B cell (primary cell): ENCODE results near the gene ETS1. TPM values are rescaled to one million over a fixed set of nuclear protein-coding genes. Genes with fewer than 3 reads are reported as not detected.

Source experiments
- ATAC-seq: fragments of 200-7000 bp; cut with Tn5 transposase; one replicate; pipeline ENCODE4 v1.10.0; 2021; ENCODE audit warnings: low read depth, mild to moderate bottlenecking, moderate number of reproducible peaks, moderate library complexity
- CTCF ChIA-PET: fragments of 350-600 bp; sonication (Branson Sonifier 250); formaldehyde crosslinking; loops from one replicate; lab custom pipeline; 2021; ENCODE audit warnings: antibody characterized with exemption, inconsistent platforms; lab: Charles Lee
- POLR2A ChIA-PET: fragments of 350-600 bp; sonication (Branson Sonifier 250); formaldehyde crosslinking; loops from one replicate; lab custom pipeline; 2021; ENCODE audit warnings: antibody characterized with exemption; lab: Charles Lee
- DNase-seq: peaks from one replicate; pipeline ENCODE4 v3.0.0; 2013
- H2AFZ ChIP-seq: 2 replicates; pipeline ENCODE4 v1.6.1; 2012; ENCODE audit warnings: mild to moderate bottlenecking, low read depth, low read length; ENCODE audit not compliant: insufficient read depth, poor library complexity, severe bottlenecking
- H3K27ac ChIP-seq, 2 donors: 1 replicate in 1 of 2; 2 replicates in 1 of 2; pipeline ENCODE4 v1.5.1; 2012 to 2013; ENCODE audit warnings: low read length in 2 of 2, mild to moderate bottlenecking in 2 of 2, moderate library complexity in 1 of 2
- H3K27me3 ChIP-seq, 4 experiments: fragments of 200-600 bp in 1 of 4; sonication (generic) in 1 of 4; replicated peaks in 1 of 4; 1 replicate in 2 of 4; 2 replicates in 2 of 4; pipeline versions ENCODE4 v1.6.1 to v1.7.0; 2013 to 2016; ENCODE audit warnings: low read length in 3 of 4, mild to moderate bottlenecking in 2 of 4, mixed read lengths in 1 of 4, moderate library complexity in 1 of 4; ENCODE audit not compliant: insufficient read depth in 4 of 4, control insufficient read depth in 3 of 4; ENCODE audit errors: control extremely low read depth in 1 of 4
- H3K36me3 ChIP-seq, 2 experiments: replicated peaks in 1 of 2; 1 replicate in 1 of 2; 2 replicates in 1 of 2; pipeline versions ENCODE4 v1.6.1 to v1.7.1; 2013; ENCODE audit warnings: low read length in 1 of 2; ENCODE audit not compliant: insufficient read depth in 2 of 2, control insufficient read depth in 1 of 2; ENCODE audit errors: control extremely low read depth in 1 of 2, extremely low read depth in 1 of 2
- H3K4me1 ChIP-seq, 2 donors: fragments of 200-600 bp in 1 of 2; sonication (generic) in 1 of 2; 1 replicate in 1 of 2; 2 replicates in 1 of 2; pipeline versions ENCODE4 v1.5.1 to v1.6.1; 2013 to 2017; ENCODE audit warnings: low read length in 2 of 2; ENCODE audit not compliant: control insufficient read depth in 2 of 2, insufficient read depth in 2 of 2
- H3K4me2 ChIP-seq: replicated peaks from 2 replicates; pipeline ENCODE3; 2012; ENCODE audit warnings: mild to moderate bottlenecking, low read depth, low read length; ENCODE audit not compliant: poor library complexity, severe bottlenecking
- H3K4me3 ChIP-seq, 5 experiments: fragments of 200-600 bp in 1 of 5; sonication (generic) in 1 of 5; 1 replicate in 3 of 5; 2 replicates in 2 of 5; pipeline versions ENCODE4 v1.5.1 to v1.7.0; 2011 to 2016; ENCODE audit warnings: low read length in 4 of 5, mild to moderate bottlenecking in 4 of 5, low read depth in 2 of 5, control low read depth in 1 of 5, moderate library complexity in 1 of 5; ENCODE audit not compliant: insufficient read depth in 1 of 5; ENCODE audit errors: control extremely low read depth in 1 of 5, extremely low read depth in 1 of 5
- H3K79me2 ChIP-seq: fragments of 200-600 bp; sonication (generic); one replicate; pipeline ENCODE4 v1.6.0; 2016; ENCODE audit warnings: low read length; ENCODE audit not compliant: control insufficient read depth, insufficient read depth
- H3K9ac ChIP-seq: fragments of 200-600 bp; sonication (generic); 2 replicates; pipeline ENCODE4 v1.6.1; 2017; ENCODE audit warnings: mild to moderate bottlenecking, low read length, moderate library complexity
- H3K9me3 ChIP-seq, 3 donors: one replicate each; pipeline versions ENCODE4 v1.6.1 to v1.7.1; 2013; ENCODE audit warnings: low read length in 2 of 3; ENCODE audit not compliant: control insufficient read depth in 2 of 3, insufficient read depth in 1 of 3; ENCODE audit errors: control extremely low read depth in 1 of 3
- H4K20me1 ChIP-seq: 2 replicates; pipeline ENCODE4 v1.6.0; 2012; ENCODE audit warnings: mild to moderate bottlenecking, low read length; ENCODE audit not compliant: insufficient read depth, control insufficient read depth, poor library complexity, severe bottlenecking
- H3K27ac Mint-ChIP-seq: one replicate; pipeline ENCODE4 v1.8.0; 2021; ENCODE audit warnings: mixed read lengths
- H3K27me3 Mint-ChIP-seq: one replicate; pipeline ENCODE4 v1.8.0; 2021; ENCODE audit warnings: mixed read lengths
- H3K4me1 Mint-ChIP-seq: one replicate; pipeline ENCODE4 v1.8.0; 2021; ENCODE audit warnings: mixed read lengths
- H3K4me3 Mint-ChIP-seq: one replicate; pipeline ENCODE4 v1.8.0; 2021; ENCODE audit warnings: mixed read lengths
- H3K9me3 Mint-ChIP-seq: one replicate; pipeline ENCODE4 v1.8.0; 2022; ENCODE audit warnings: mixed read lengths; ENCODE audit not compliant: insufficient read depth
- EZH2 ChIP-seq: IDR thresholded peaks from 2 replicates; pipeline ENCODE4 v1.6.1; 2012; ENCODE audit warnings: borderline replicate concordance, low read depth, mild to moderate bottlenecking, moderate library complexity, low read length; ENCODE audit not compliant: insufficient read depth, poor library complexity, severe bottlenecking
- WGBS: methylation state at CpG from one replicate; pipeline ENCODE4 v1.1.5; 2013; ENCODE audit warnings: missing lambda C conversion rate; ENCODE audit not compliant: insufficient coverage; 5-methylcytosine and 5-hydroxymethylcytosine counted together
- intact Hi-C: fragments of 100-400 bp; cut with micrococcal nuclease; formaldehyde crosslinking; loops from one replicate; pipeline ENCODE4 v1.10.0; 2022
- polyA plus RNA-seq: library from polyadenylated mRNA; depleted of rRNA; stranded (reverse); fragments of >200 nt; gene quantifications from 2 replicates; pipeline ENCODE4 v1.2.3, GENCODE V29; 2012
- total RNA-seq, 2 donors: library from RNA; stranded (reverse); fragments of 120-200 nt in 1 of 2; gene quantifications; 1 replicate in 1 of 2; 2 replicates in 1 of 2; pipeline versions ENCODE4 v1.2.3 to v1.2.4, GENCODE V29; 2013 to 2022
- TF ChIP-seq, protein P1 (sequence below): fragments of 200-600 bp; IDR thresholded peaks from one replicate; pipeline ENCODE4 v1.8.0; 2022; ENCODE audit warnings: antibody characterized with exemption, mild to moderate bottlenecking

The ETS1 gene
- total and polyA plus RNA-seq, 2 donors (not counting 1 experiment from before 2014, with no cell fraction given) = 115 to 271 TPM

DNA sequence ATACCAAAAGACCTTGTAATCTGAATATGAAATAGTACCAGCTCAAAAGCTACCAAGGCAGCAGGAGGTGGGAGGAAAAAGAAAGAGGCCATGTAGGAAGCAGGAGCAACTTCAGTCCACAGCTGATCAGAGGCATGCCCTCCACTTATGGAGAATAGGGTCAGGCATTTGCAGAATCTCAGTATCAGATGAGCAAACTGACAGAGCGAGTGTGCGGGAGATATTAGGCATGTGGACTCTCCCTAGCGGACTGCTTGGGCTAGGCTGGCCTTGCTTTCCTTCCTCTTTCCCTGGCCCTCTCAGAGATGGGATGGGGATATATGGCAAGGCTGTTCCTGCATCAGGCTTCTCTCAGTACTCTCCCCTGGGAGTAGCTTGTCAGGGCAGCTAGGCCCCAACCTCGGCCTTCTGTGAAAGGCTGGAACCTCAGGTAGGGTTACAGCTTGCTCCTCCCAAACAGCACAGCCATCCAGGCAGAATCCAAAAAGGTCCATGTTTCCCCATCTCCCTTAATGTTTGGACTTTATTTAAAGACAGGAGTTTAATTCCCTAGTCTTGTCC lies 37.0 kb downstream of the ETS1 start:
- Histone ChIP-seq H3K36me3 (no peaks in the 10 kb centered on the region), H3K4me1 (peaks cover 71 to 78% of the 10 kb centered on the region in 2 donors), H4K20me1 (no peaks in the 10 kb centered on the region), H3K4me3 (no peak overlapping the region), H3K27me3 (no peaks in the 10 kb centered on the region), H3K4me2 (peak overlapping the region; percentile 77), H3K27ac (peak overlapping the region; percentile 92 to 93), H3K9ac (no peak overlapping the region), H2AFZ (peak overlapping the region; percentile 13), H3K9me3 (no peaks in the 10 kb centered on the region), H3K79me2 (peaks cover 18% of the 10 kb centered on the region)
- TF ChIP-seq, protein P1, sequence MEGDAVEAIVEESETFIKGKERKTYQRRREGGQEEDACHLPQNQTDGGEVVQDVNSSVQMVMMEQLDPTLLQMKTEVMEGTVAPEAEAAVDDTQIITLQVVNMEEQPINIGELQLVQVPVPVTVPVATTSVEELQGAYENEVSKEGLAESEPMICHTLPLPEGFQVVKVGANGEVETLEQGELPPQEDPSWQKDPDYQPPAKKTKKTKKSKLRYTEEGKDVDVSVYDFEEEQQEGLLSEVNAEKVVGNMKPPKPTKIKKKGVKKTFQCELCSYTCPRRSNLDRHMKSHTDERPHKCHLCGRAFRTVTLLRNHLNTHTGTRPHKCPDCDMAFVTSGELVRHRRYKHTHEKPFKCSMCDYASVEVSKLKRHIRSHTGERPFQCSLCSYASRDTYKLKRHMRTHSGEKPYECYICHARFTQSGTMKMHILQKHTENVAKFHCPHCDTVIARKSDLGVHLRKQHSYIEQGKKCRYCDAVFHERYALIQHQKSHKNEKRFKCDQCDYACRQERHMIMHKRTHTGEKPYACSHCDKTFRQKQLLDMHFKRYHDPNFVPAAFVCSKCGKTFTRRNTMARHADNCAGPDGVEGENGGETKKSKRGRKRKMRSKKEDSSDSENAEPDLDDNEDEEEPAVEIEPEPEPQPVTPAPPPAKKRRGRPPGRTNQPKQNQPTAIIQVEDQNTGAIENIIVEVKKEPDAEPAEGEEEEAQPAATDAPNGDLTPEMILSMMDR = no peak
- TF ChIP-seq EZH2 = no peak
- peak overlapping the region; percentile 99 for H3K27ac Mint-ChIP-seq
- H3K4me1 Mint-ChIP-seq = peaks cover 80% of the 10 kb centered on the region
- WGBS = 60% methylated on average over 2 of the region's 4 CpGs
- no peak for ATAC-seq
- DNase-seq = peak; percentile 31
- peak overlapping the region; percentile 85 for H3K4me3 Mint-ChIP-seq
- ChIA-PET POLR2A (interaction anchor here (0.5 to 3.3 kb wide), 7 partner anchors 14 to 262 kb away, joined by 3 to 13 read pairs (median 4); no protein-coding TSS in a partner anchor), CTCF (interaction anchor here (0.8 to 2.4 kb wide), 8 partner anchors 19 to 260 kb away, joined by 3 to 9 read pairs (median 5); no protein-coding TSS in a partner anchor)
- H3K9me3 Mint-ChIP-seq = no peaks in the 10 kb centered on the region
- H3K27me3 Mint-ChIP-seq = no peaks in the 10 kb centered on the region
- intact Hi-C loops = loop anchor here (5.0 kb wide), 2 partner anchors 207 to 292 kb away; no protein-coding TSS in a partner anchor

DNA sequence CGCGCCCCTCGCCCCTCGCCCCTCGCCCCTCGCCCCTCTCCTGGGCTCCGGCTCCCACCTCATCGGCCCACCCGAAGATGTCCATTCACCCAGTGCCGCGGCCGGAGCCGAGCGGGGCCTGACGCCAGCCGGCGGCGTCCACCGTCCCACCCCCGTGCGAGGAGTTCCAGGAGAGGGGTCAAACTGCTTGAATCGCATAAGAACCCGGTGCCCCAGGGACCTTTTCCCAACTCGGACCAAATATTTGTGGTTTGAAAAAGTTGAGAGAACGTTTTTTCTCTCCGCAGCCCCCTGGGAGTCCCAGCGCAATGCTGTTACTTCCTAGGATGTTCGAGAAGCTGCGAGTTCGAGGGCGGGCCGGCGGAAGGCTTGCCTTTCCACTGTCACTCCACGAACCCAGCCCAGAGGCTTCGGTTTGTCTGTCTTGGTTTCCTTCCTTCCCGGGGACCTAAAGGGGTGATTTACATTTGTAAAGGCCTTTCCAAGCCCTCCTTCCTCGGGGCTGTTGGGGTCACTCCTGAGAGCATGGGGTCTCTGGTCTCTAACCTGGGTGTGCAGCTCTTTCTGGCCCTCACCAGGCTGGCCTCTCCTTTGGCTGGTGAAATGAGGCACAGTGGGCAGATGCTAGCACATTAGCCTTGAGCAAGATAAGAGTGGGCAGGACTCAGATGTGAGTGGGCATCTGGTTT lies 38.0 kb downstream of the ETS1 start:
- Histone ChIP-seq H3K4me2 (peak overlapping the region; percentile 93), H3K4me3 (peak overlapping the region in 4 of 5 experiments; percentile 44 to 76 (median 64)), H3K36me3 (no peaks in the 10 kb centered on the region), H3K79me2 (peaks cover 16% of the 10 kb centered on the region), H3K4me1 (peaks cover 73 to 78% of the 10 kb centered on the region in 2 donors), H3K27ac (peak overlapping the region; percentile 92 to 93), H3K9me3 (no peaks in the 10 kb centered on the region), H3K27me3 (no peaks in the 10 kb centered on the region), H2AFZ (peak overlapping the region; percentile 95), H3K9ac (peak overlapping the region; percentile 80), H4K20me1 (no peaks in the 10 kb centered on the region)
- Mint-ChIP-seq H3K27ac (peak overlapping the region; percentile 99), H3K9me3 (no peaks in the 10 kb centered on the region), H3K4me3 (peak overlapping the region; percentile 85), H3K27me3 (no peaks in the 10 kb centered on the region), H3K4me1 (peaks cover 82% of the 10 kb centered on the region)
- ATAC-seq (no peak), DNase-seq (peak; percentile 21)
- WGBS = 29% methylated on average over 31 of the region's 37 CpGs
- CTCF ChIA-PET = interaction anchor here (0.9 to 2.4 kb wide), 8 partner anchors 15 to 259 kb away, joined by 3 to 9 read pairs (median 4); no protein-coding TSS in a partner anchor
- intact Hi-C loops = no loop called here
- no peak for TF ChIP-seq EZH2
- TF ChIP-seq, protein P1 = no peak
- POLR2A ChIA-PET = interaction anchor here (1.0 to 3.3 kb wide), 5 partner anchors 27 to 261 kb away, joined by 3 to 13 read pairs (median 5); no protein-coding TSS in a partner anchor
